ENCODE results near the gene PAQR6.

The PAQR6 gene

GRCh38 chr1:156212833-156213643 is 34.8 kb downstream of the PAQR6 start, which contains the start of gene PMF1:
PMF1 (plus strand) TSS chr1:156213007; CDS start chr1:156213016, 9 bp downstream.
- no peaks in the 10 kb centered on the region for H3K27me3 ChIP-seq (ENCODE audit: insufficient read depth, low read length)
- H3K4me3 ChIP-seq (ENCODE audit: low read length): peak within 1 kb of the TSS; percentile 81
- peak within 1 kb of the TSS; percentile 98 for H3K9ac ChIP-seq (ENCODE audit: low read depth, low read length)
- no peaks in the 10 kb centered on the region for H3K9me3 ChIP-seq (ENCODE audit: insufficient read depth, low read depth, low read length)
- under 1% methylated on average over 61 of the region's 61 CpGs for WGBS
- peaks cover 41% of the 10 kb centered on the region for H3K36me3 ChIP-seq (ENCODE audit: insufficient read depth, low read length)
- peaks cover 8% of the 10 kb centered on the region for H3K4me1 ChIP-seq (ENCODE audit: insufficient read depth, low read length)
- H3K27ac ChIP-seq (ENCODE audit: low read depth, low read length): peak within 1 kb of the TSS; percentile 99

- H3K9me3 ChIP-seq (ENCODE audit: insufficient read depth, low read depth, low read length): no peaks in the 10 kb centered on the region
- 94% methylated on average over 6 of the region's 9 CpGs for WGBS
- peak overlapping the region; percentile 99 for H3K27ac ChIP-seq (ENCODE audit: low read depth, low read length)
- peaks cover 40% of the 10 kb centered on the region for H3K36me3 ChIP-seq (ENCODE audit: insufficient read depth, low read length)
- H3K27me3 ChIP-seq (ENCODE audit: insufficient read depth, low read length): no peaks in the 10 kb centered on the region
- peaks cover 8% of the 10 kb centered on the region for H3K4me1 ChIP-seq (ENCODE audit: insufficient read depth, low read length)
- peak overlapping the region; percentile 98 for H3K9ac ChIP-seq (ENCODE audit: low read depth, low read length)
- peak overlapping the region; percentile 81 for H3K4me3 ChIP-seq (ENCODE audit: low read length)
These were observed 35.7 kb downstream of the PAQR6 start for GRCh38 chr1:156212130-156212529.

- Histone ChIP-seq H3K9ac (ENCODE audit: low read depth, low read length) (no peak overlapping the region), H3K27me3 (ENCODE audit: insufficient read depth, low read length) (no peaks in the 10 kb centered on the region), H3K9me3 (ENCODE audit: insufficient read depth, low read depth, low read length) (no peaks in the 10 kb centered on the region), H3K27ac (ENCODE audit: low read depth, low read length) (no peak overlapping the region), H3K4me3 (ENCODE audit: low read length) (no peak overlapping the region), H3K4me1 (ENCODE audit: insufficient read depth, low read length) (peaks cover 8% of the 10 kb centered on the region), H3K36me3 (ENCODE audit: insufficient read depth, low read length) (peaks cover 44% of the 10 kb centered on the region)
- 97% methylated on average over 3 of the region's 3 CpGs for WGBS
These were observed 36.6 kb downstream of the PAQR6 start for GRCh38 chr1:156211243-156211642.

- WGBS: 94% methylated on average over 2 of the region's 3 CpGs
- no peak overlapping the region for H3K27ac ChIP-seq (ENCODE audit: low read depth, low read length)
- no peaks in the 10 kb centered on the region for H3K9me3 ChIP-seq (ENCODE audit: insufficient read depth, low read depth, low read length)
- no peak overlapping the region for H3K4me3 ChIP-seq (ENCODE audit: low read length)
- H3K27me3 ChIP-seq (ENCODE audit: insufficient read depth, low read length): no peaks in the 10 kb centered on the region
- no peaks in the 10 kb centered on the region; the same call in 1 of the 2 replicates for H3K4me1 ChIP-seq (ENCODE audit: insufficient read depth, low read length)
- peaks cover 45% of the 10 kb centered on the region for H3K36me3 ChIP-seq (ENCODE audit: insufficient read depth, low read length)
- no peak overlapping the region for H3K9ac ChIP-seq (ENCODE audit: low read depth, low read length)
These were observed 43.2 kb downstream of the PAQR6 start for GRCh38 chr1:156204686-156205085.

GRCh38 chr1:156203331-156203730 is 44.5 kb downstream of the PAQR6 start:
- H3K4me3 ChIP-seq (ENCODE audit: low read length): no peak overlapping the region
- no peak overlapping the region for H3K27ac ChIP-seq (ENCODE audit: low read depth, low read length)
- no peaks in the 10 kb centered on the region for H3K27me3 ChIP-seq (ENCODE audit: insufficient read depth, low read length)
- H3K9ac ChIP-seq (ENCODE audit: low read depth, low read length): no peak overlapping the region
- no peaks in the 10 kb centered on the region for H3K4me1 ChIP-seq (ENCODE audit: insufficient read depth, low read length)
- H3K36me3 ChIP-seq (ENCODE audit: insufficient read depth, low read length): peaks cover 42% of the 10 kb centered on the region
- H3K9me3 ChIP-seq (ENCODE audit: insufficient read depth, low read depth, low read length): no peaks in the 10 kb centered on the region

GRCh38 chr1:156200044-156200443 is 47.8 kb downstream of the PAQR6 start:
- H3K27me3 ChIP-seq (ENCODE audit: insufficient read depth, low read length): no peaks in the 10 kb centered on the region
- no peaks in the 10 kb centered on the region for H3K9me3 ChIP-seq (ENCODE audit: insufficient read depth, low read depth, low read length)
- no peak overlapping the region for H3K4me3 ChIP-seq (ENCODE audit: low read length)
- peaks cover 50% of the 10 kb centered on the region for H3K36me3 ChIP-seq (ENCODE audit: insufficient read depth, low read length)
- WGBS: 93% methylated on average over 8 of the region's 8 CpGs
- H3K4me1 ChIP-seq (ENCODE audit: insufficient read depth, low read length): no peaks in the 10 kb centered on the region
- no peak overlapping the region for H3K9ac ChIP-seq (ENCODE audit: low read depth, low read length)
- H3K27ac ChIP-seq (ENCODE audit: low read depth, low read length): no peak overlapping the region

- H3K27me3 ChIP-seq (ENCODE audit: insufficient read depth, low read length): no peaks in the 10 kb centered on the region
- H3K9me3 ChIP-seq (ENCODE audit: insufficient read depth, low read depth, low read length): no peaks in the 10 kb centered on the region
- H3K9ac ChIP-seq (ENCODE audit: low read depth, low read length): no peak overlapping the region
- 0 out of 2 replicates have a peak, but pooled peaks cover 4% of the 10 kb centered on the region for H3K4me1 ChIP-seq (ENCODE audit: insufficient read depth, low read length)
- H3K36me3 ChIP-seq (ENCODE audit: insufficient read depth, low read length): peaks cover 50% of the 10 kb centered on the region
- no peak overlapping the region for H3K27ac ChIP-seq (ENCODE audit: low read depth, low read length)
- 90% methylated on average over 5 of the region's 5 CpGs for WGBS
- no peak overlapping the region for H3K4me3 ChIP-seq (ENCODE audit: low read length)
These were observed 49.0 kb downstream of the PAQR6 start for GRCh38 chr1:156198831-156199349.

- Histone ChIP-seq H3K4me1 (ENCODE audit: insufficient read depth, low read length) (peaks cover 9% of the 10 kb centered on the region; the same call in 1 of the 2 replicates), H3K9ac (ENCODE audit: low read depth, low read length) (no peak overlapping the region), H3K36me3 (ENCODE audit: insufficient read depth, low read length) (peaks cover 36% of the 10 kb centered on the region), H3K4me3 (ENCODE audit: low read length) (no peak overlapping the region), H3K27ac (ENCODE audit: low read depth, low read length) (no peak overlapping the region), H3K9me3 (ENCODE audit: insufficient read depth, low read depth, low read length) (no peaks in the 10 kb centered on the region), H3K27me3 (ENCODE audit: insufficient read depth, low read length) (no peaks in the 10 kb centered on the region)
- 71% methylated on average over 2 of the region's 2 CpGs for WGBS
These were observed 51.4 kb downstream of the PAQR6 start for GRCh38 chr1:156196445-156196844.

GRCh38 chr1:156195853-156196252 is 52.0 kb downstream of the PAQR6 start:
- Histone ChIP-seq H3K36me3 (ENCODE audit: insufficient read depth, low read length) (peaks cover 32% of the 10 kb centered on the region), H3K27me3 (ENCODE audit: insufficient read depth, low read length) (no peaks in the 10 kb centered on the region), H3K4me3 (ENCODE audit: low read length) (no peak overlapping the region), H3K9me3 (ENCODE audit: insufficient read depth, low read depth, low read length) (no peaks in the 10 kb centered on the region), H3K27ac (ENCODE audit: low read depth, low read length) (no peak overlapping the region), H3K9ac (ENCODE audit: low read depth, low read length) (no peak overlapping the region), H3K4me1 (ENCODE audit: insufficient read depth, low read length) (peaks cover 9% of the 10 kb centered on the region; the same call in 1 of the 2 replicates)
- WGBS: 86% methylated on average over 4 of the region's 4 CpGs

- WGBS: 17% methylated on average over 14 of the region's 14 CpGs
- Histone ChIP-seq H3K27me3 (ENCODE audit: insufficient read depth, low read length) (no peaks in the 10 kb centered on the region), H3K27ac (ENCODE audit: low read depth, low read length) (peak overlapping the region; percentile 42; the same call in 1 of the 2 replicates), H3K4me3 (ENCODE audit: low read length) (peak overlapping the region; percentile 85), H3K36me3 (ENCODE audit: insufficient read depth, low read length) (peaks cover 18% of the 10 kb centered on the region), H3K9me3 (ENCODE audit: insufficient read depth, low read depth, low read length) (peaks cover 2% of the 10 kb centered on the region), H3K9ac (ENCODE audit: low read depth, low read length) (peak overlapping the region; percentile 63; the same call in 1 of the 2 replicates), H3K4me1 (ENCODE audit: insufficient read depth, low read length) (peaks cover 9% of the 10 kb centered on the region; the same call in 1 of the 2 replicates)
These were observed 53.6 kb downstream of the PAQR6 start for GRCh38 chr1:156194300-156194652.

- peaks cover 9% of the 10 kb centered on the region; the same call in 1 of the 2 replicates for H3K4me1 ChIP-seq (ENCODE audit: insufficient read depth, low read length)
- H3K27me3 ChIP-seq (ENCODE audit: insufficient read depth, low read length): no peaks in the 10 kb centered on the region
- peaks cover 16% of the 10 kb centered on the region for H3K36me3 ChIP-seq (ENCODE audit: insufficient read depth, low read length)
- H3K9me3 ChIP-seq (ENCODE audit: insufficient read depth, low read depth, low read length): peaks cover 6% of the 10 kb centered on the region
- peak within 1 kb of the TSS; percentile 63; the same call in 1 of the 2 replicates for H3K9ac ChIP-seq (ENCODE audit: low read depth, low read length)
- WGBS: 23% methylated on average over 59 of the region's 59 CpGs
- H3K27ac ChIP-seq (ENCODE audit: low read depth, low read length): peak within 1 kb of the TSS; percentile 74
- peak within 1 kb of the TSS; percentile 85 for H3K4me3 ChIP-seq (ENCODE audit: low read length)
These were observed 54.2 kb downstream of the PAQR6 start, which contains the start of gene SLC25A44 for GRCh38 chr1:156193488-156194299. SLC25A44 (plus strand) TSS chr1:156194104; CDS start chr1:156199848, 5,744 bp downstream.
